WTC11 (cell line): ENCODE results near the gene MAN1B1. TPM values are rescaled to one million over a fixed set of nuclear protein-coding genes. Genes with fewer than 3 reads are reported as not detected.

Source experiments
- ATAC-seq: fragments of 200-7000 bp; cut with Tn5 transposase; 2 replicates; pipeline ENCODE4 v1.10.0; 2021; ENCODE audit warnings: mild to moderate bottlenecking, moderate library complexity
- CTCF ChIA-PET: fragments of 300-600 bp; sonication (Branson Sonifier 250); formaldehyde crosslinking; loops from one replicate; lab custom pipeline; 2021; ENCODE audit warnings: antibody characterized with exemption; lab: Charles Lee
- POLR2A ChIA-PET: fragments of 350-600 bp; sonication (Branson Sonifier 250); formaldehyde crosslinking; loops from one replicate; lab custom pipeline; 2021; ENCODE audit warnings: antibody characterized with exemption; lab: Charles Lee
- DNase-seq: peaks from one replicate; pipeline ENCODE4 v3.0.0; 2021; ENCODE audit warnings: low spot score
- H3K27ac Mint-ChIP-seq: 2 replicates; pipeline ENCODE4 v1.8.0; 2021; ENCODE audit warnings: mixed read lengths
- H3K27me3 Mint-ChIP-seq: 2 replicates; pipeline ENCODE4 v1.8.0; 2021; ENCODE audit warnings: low read depth, mild to moderate bottlenecking, moderate library complexity, mixed read lengths
- H3K36me3 Mint-ChIP-seq: 2 replicates; pipeline ENCODE4 v1.8.0; 2021; ENCODE audit warnings: mixed read lengths
- H3K4me1 Mint-ChIP-seq: 2 replicates; pipeline ENCODE4 v1.8.0; 2022; ENCODE audit warnings: mixed read lengths
- H3K4me3 Mint-ChIP-seq: 2 replicates; pipeline ENCODE4 v1.8.0; 2021; ENCODE audit warnings: mild to moderate bottlenecking, moderate library complexity, mixed read lengths
- H3K9me3 Mint-ChIP-seq: 2 replicates; pipeline ENCODE4 v1.8.0; 2021; ENCODE audit warnings: mixed read lengths
- ATF6 ChIP-seq: sonication (generic); formaldehyde crosslinking; IDR thresholded peaks from 2 replicates; pipeline ENCODE4 v1.8.1; 2023; ENCODE audit warnings: mild to moderate bottlenecking, missing genetic modification reagents
- CBFB ChIP-seq: sonication (generic); formaldehyde crosslinking; IDR thresholded peaks from 2 replicates; pipeline ENCODE4 v1.8.1; 2022; ENCODE audit warnings: mild to moderate bottlenecking, low read depth, missing genetic modification reagents
- CREM ChIP-seq: sonication (generic); formaldehyde crosslinking; IDR thresholded peaks from 2 replicates; pipeline ENCODE4 v1.8.1; 2022; ENCODE audit warnings: mild to moderate bottlenecking, missing genetic modification reagents, moderate library complexity
- ETV6 ChIP-seq: sonication (generic); formaldehyde crosslinking; IDR thresholded peaks from 2 replicates; pipeline ENCODE4 v1.8.1; 2022; ENCODE audit warnings: mild to moderate bottlenecking, missing genetic modification reagents
- FOXJ3 ChIP-seq: sonication (generic); formaldehyde crosslinking; IDR thresholded peaks from 2 replicates; pipeline ENCODE4 v1.9.0; 2021; ENCODE audit warnings: missing genetic modification reagents, mild to moderate bottlenecking, borderline replicate concordance
- IRF1 ChIP-seq: sonication (generic); formaldehyde crosslinking; IDR thresholded peaks from 2 replicates; pipeline ENCODE4 v1.8.0; 2023; ENCODE audit warnings: missing genetic modification reagents
- MLX ChIP-seq: sonication (generic); formaldehyde crosslinking; IDR thresholded peaks from 2 replicates; pipeline ENCODE4 v1.8.1; 2023; ENCODE audit warnings: mild to moderate bottlenecking, missing genetic modification reagents, moderate library complexity
- MYBL2 ChIP-seq: sonication (generic); formaldehyde crosslinking; IDR thresholded peaks from 2 replicates; pipeline ENCODE4 v1.8.1; 2023; ENCODE audit warnings: mild to moderate bottlenecking, moderate library complexity, missing genetic modification reagents
- NR3C1 ChIP-seq: sonication (generic); formaldehyde crosslinking; conservative IDR thresholded peaks from 2 replicates; pipeline ENCODE4 v1.8.1; 2023; ENCODE audit warnings: low read depth, mild to moderate bottlenecking, missing genetic modification reagents
- SOX15 ChIP-seq: fragments of 250-450 bp; sonication (Bioruptor Pico); IDR thresholded peaks from 2 replicates; pipeline ENCODE4 v1.9.0; 2021; ENCODE audit warnings: mild to moderate bottlenecking
- SP1 ChIP-seq: sonication (generic); formaldehyde crosslinking; conservative IDR thresholded peaks from 2 replicates; pipeline ENCODE4 v1.8.1; 2022; ENCODE audit warnings: missing genetic modification reagents
- ZNF121 ChIP-seq: sonication (generic); formaldehyde crosslinking; IDR thresholded peaks from 2 replicates; pipeline ENCODE4 v1.8.0; 2023; ENCODE audit warnings: missing genetic modification reagents
- ZNF138 ChIP-seq: sonication (generic); formaldehyde crosslinking; conservative IDR thresholded peaks from 2 replicates; pipeline ENCODE4 v1.8.1; 2022; ENCODE audit warnings: mild to moderate bottlenecking, moderate library complexity, missing genetic modification reagents
- ZNF219 ChIP-seq: sonication (generic); formaldehyde crosslinking; IDR thresholded peaks from 2 replicates; pipeline ENCODE4 v1.8.0; 2023; ENCODE audit warnings: missing genetic modification reagents, mild to moderate bottlenecking, borderline replicate concordance
- ZNF263 ChIP-seq: sonication (generic); formaldehyde crosslinking; IDR thresholded peaks from 2 replicates; pipeline ENCODE4 v1.8.1; 2022; ENCODE audit warnings: low read depth, mild to moderate bottlenecking, moderate library complexity, missing genetic modification reagents
- ZNF317 ChIP-seq: sonication (generic); formaldehyde crosslinking; IDR thresholded peaks from 2 replicates; pipeline ENCODE4 v1.8.1; 2023; ENCODE audit warnings: low read depth, mild to moderate bottlenecking, moderate library complexity, missing genetic modification reagents, borderline replicate concordance
- ZNF416 ChIP-seq: fragments of 250-450 bp; sonication (Bioruptor Pico); IDR thresholded peaks from 2 replicates; pipeline ENCODE4 v1.9.0; 2021; ENCODE audit warnings: mild to moderate bottlenecking, inconsistent platforms
- ZNF425 ChIP-seq: fragments of 250-450 bp; sonication (Bioruptor Pico); conservative IDR thresholded peaks from 2 replicates; pipeline ENCODE4 v1.9.0; 2021; ENCODE audit warnings: mild to moderate bottlenecking
- ZNF532 ChIP-seq: fragments of 250-450 bp; sonication (Bioruptor Pico); IDR thresholded peaks from 2 replicates; pipeline ENCODE4 v1.9.0; 2021; ENCODE audit warnings: mild to moderate bottlenecking, borderline replicate concordance
- ZSCAN18 ChIP-seq: fragments of 250-450 bp; sonication (Bioruptor Pico); IDR thresholded peaks from 2 replicates; pipeline ENCODE4 v2.1.2; 2022; ENCODE audit warnings: mild to moderate bottlenecking, moderate library complexity
- total RNA-seq: library from RNA; stranded (reverse); gene quantifications from 3 replicates; pipeline ENCODE4 v1.2.3, GENCODE V29; 2021

MAN1B1 gene
- total RNA-seq, 1 experiment from 2014 or later, result 57.1 TPM

GRCh38 chr9:137044502-137045177 is 42.1 kb upstream of the MAN1B1 start:
- no peak for DNase-seq
- Mint-ChIP-seq H3K27me3 (peaks cover 37% of the 10 kb centered on the region), H3K36me3 (no peaks in the 10 kb centered on the region), H3K4me3 (peak overlapping the region; percentile 62), H3K9me3 (no peaks in the 10 kb centered on the region), H3K27ac (no peak overlapping the region), H3K4me1 (peaks cover 9% of the 10 kb centered on the region)
- ChIA-PET POLR2A (no interaction called here), CTCF (interaction anchor here (1.0 to 3.9 kb wide), 7 partner anchors 10 to 97 kb away, joined by 3 to 41 read pairs (median 5); partner anchors contain the start of gene SAPCD2)
- TF ChIP-seq ZNF317 (CRISPR knock-in tag) (no peak), NR3C1 (CRISPR knock-in tag) (no peak)
- no peak for ATAC-seq

- H3K4me1 Mint-ChIP-seq, result peaks cover 10% of the 10 kb centered on the region
- CTCF ChIA-PET, result interaction anchor here (1.0 to 3.9 kb wide), 8 partner anchors 11 to 98 kb away, joined by 3 to 41 read pairs (median 6); partner anchors contain the start of genes LCN12 and SAPCD2
- ATAC-seq, result peak; percentile 15
- POLR2A ChIA-PET, result no interaction called here
- peak overlapping the region; percentile 77 for H3K4me3 Mint-ChIP-seq
- no peaks in the 10 kb centered on the region for H3K9me3 Mint-ChIP-seq
- H3K36me3 Mint-ChIP-seq, result no peaks in the 10 kb centered on the region
- H3K27ac Mint-ChIP-seq, result no peak overlapping the region
- peak; percentile 59 for DNase-seq
- H3K27me3 Mint-ChIP-seq, result peaks cover 45% of the 10 kb centered on the region
- TF ChIP-seq SP1 (CRISPR knock-in tag), result peak; percentile 25; the same call in 1 of the 2 replicates
- no peak for TF ChIP-seq ZNF219
- no peak for TF ChIP-seq ZNF317 (CRISPR knock-in tag)
- TF ChIP-seq IRF1 (CRISPR knock-in tag), result no peak
- TF ChIP-seq ZNF263 (CRISPR knock-in tag), result no peak
- no peak for TF ChIP-seq SOX15
- no peak for TF ChIP-seq MLX (CRISPR knock-in tag)
- TF ChIP-seq ZNF121, result no peak
- no peak for TF ChIP-seq ATF6 (CRISPR knock-in tag)
- no peak for TF ChIP-seq FOXJ3
- TF ChIP-seq CREM, result 0 out of 2 replicates have a peak, but pooled peaks have one; percentile 18
- no peak for TF ChIP-seq ETV6 (CRISPR knock-in tag)
- TF ChIP-seq CBFB, result no peak
- no peak; the same call in 1 of the 2 replicates for TF ChIP-seq MYBL2 (CRISPR knock-in tag)
- no peak for TF ChIP-seq ZNF425 (CRISPR knock-in tag)
- no peak for TF ChIP-seq ZNF416 (CRISPR knock-in tag)
- no peak for TF ChIP-seq ZSCAN18
- no peak for TF ChIP-seq ZNF532 (CRISPR knock-in tag)
- no peak for TF ChIP-seq ZNF138 (CRISPR knock-in tag)
Measured at GRCh38 chr9:137045294-137046087, 41.3 kb upstream of the MAN1B1 start.
